Panc1 (cell line): ENCODE results near the gene FAM13A. TPM values are rescaled to one million over a fixed set of nuclear protein-coding genes. Genes with fewer than 3 reads are reported as not detected.

Experiments
- ATAC-seq: fragments of 200-7000 bp; cut with Tn5 transposase; 2 replicates; pipeline ENCODE4 v1.9.1; 2020; ENCODE audit warnings: mild to moderate bottlenecking, moderate library complexity
- BruUV-seq: library from RNA; stranded (reverse); fragments of 400-500 nt; replicated peaks from 2 replicates; lab custom pipeline; 2021; lab: Mats Ljungman, UMichigan
- CTCF ChIA-PET: fragments of 300-600 bp; sonication (Branson Sonifier 250); formaldehyde crosslinking; loops from one replicate; lab custom pipeline; 2022; ENCODE audit warnings: antibody characterized with exemption; lab: Charles Lee
- POLR2A ChIA-PET: fragments of 300-600 bp; sonication (Branson Sonifier 250); formaldehyde crosslinking; loops from one replicate; lab custom pipeline; 2022; ENCODE audit warnings: antibody characterized with exemption; lab: Charles Lee
- DNase-seq: peaks from one replicate; pipeline ENCODE4 v3.0.0-alpha.2; 2010; ENCODE audit warnings: low read depth, low spot score
- H3K27ac ChIP-seq: 2 replicates; pipeline ENCODE4 v1.5.1; 2011; ENCODE audit warnings: mild to moderate bottlenecking, low read length, inconsistent platforms
- H3K27me3 ChIP-seq: fragments of 200-500 bp; sonication (Bioruptor generic); 2 replicates; pipeline ENCODE4 v1.6.0; 2014; ENCODE audit warnings: low read length, inconsistent platforms; ENCODE audit not compliant: control insufficient read depth, insufficient read depth
- H3K36me3 ChIP-seq: fragments of 200-500 bp; sonication (Bioruptor generic); 2 replicates; pipeline ENCODE4 v1.5.1; 2014; ENCODE audit warnings: inconsistent platforms, mild to moderate bottlenecking, low read length, moderate library complexity; ENCODE audit not compliant: control insufficient read depth, insufficient read depth
- H3K4me1 ChIP-seq: 2 replicates; pipeline ENCODE4 v1.5.1; 2011; ENCODE audit warnings: inconsistent platforms, mild to moderate bottlenecking, low read length, moderate library complexity; ENCODE audit not compliant: control insufficient read depth, insufficient read depth
- H3K4me3 ChIP-seq, 2 experiments: 2 replicates each; pipeline ENCODE4 v1.5.1; 2011 to 2012; ENCODE audit warnings: low read depth in 2 of 2, low read length in 2 of 2, mild to moderate bottlenecking in 2 of 2, inconsistent platforms in 1 of 2, moderate library complexity in 1 of 2
- H3K9me3 ChIP-seq: fragments of 200-500 bp; sonication (Bioruptor generic); 2 replicates; pipeline ENCODE4 v1.5.1; 2014; ENCODE audit warnings: low read depth, mild to moderate bottlenecking, inconsistent platforms, low read length, moderate library complexity; ENCODE audit not compliant: control insufficient read depth, insufficient read depth
- CTCF ChIP-seq: fragments of 450-650 bp; IDR thresholded peaks from 2 replicates; pipeline ENCODE4 v1.5.1; 2017; ENCODE audit warnings: mild to moderate bottlenecking
- POLR2AphosphoS5 ChIP-seq: IDR thresholded peaks from 2 replicates; pipeline ENCODE4 v1.6.1; 2012; ENCODE audit warnings: mild to moderate bottlenecking, low read depth, low read length, moderate library complexity
- REST ChIP-seq, 2 experiments: IDR thresholded peaks; 2 replicates each; pipeline ENCODE4 v1.6.1; 2011 to 2012; ENCODE audit warnings: low read depth in 2 of 2, control low read depth in 1 of 2, low read length in 1 of 2, mild to moderate bottlenecking in 1 of 2, moderate library complexity in 1 of 2; ENCODE audit not compliant: insufficient read depth in 1 of 2
- SIN3A ChIP-seq: IDR thresholded peaks from 2 replicates; pipeline ENCODE4 v1.6.1; 2012; ENCODE audit warnings: low read depth, mild to moderate bottlenecking, low read length, moderate library complexity, borderline replicate concordance; ENCODE audit not compliant: insufficient read depth
- TCF7L2 ChIP-seq: IDR thresholded peaks from 2 replicates; pipeline ENCODE4 v1.6.1; 2011; ENCODE audit warnings: mild to moderate bottlenecking, low read depth, low read length, inconsistent platforms
- in situ Hi-C: cut with HindIII; loops from 2 replicates; pipeline ENCODE4 v1.10.0; 2016; ENCODE audit warnings: low sequenced_read_pairs, low pct_unique_long_range_greater_than_20kb
- intact Hi-C: fragments of 100-400 bp; cut with micrococcal nuclease; formaldehyde crosslinking; loops from one replicate; pipeline ENCODE4 v1.10.0; 2022; ENCODE audit not compliant: unreplicated experiment
- total RNA-seq: library from RNA; stranded (reverse); gene quantifications from one replicate; pipeline ENCODE4 v1.2.1, GENCODE V29; 2021; ENCODE audit not compliant: unreplicated experiment

FAM13A gene
- total RNA-seq, 1 experiment from 2014 or later: 5.8 TPM

GRCh38 chr4:88969746-88970145 is 87.2 kb downstream of the FAM13A start:
- ATAC-seq (no peak), DNase-seq (no peak)
- Histone ChIP-seq H3K4me1 (no peaks in the 10 kb centered on the region), H3K27ac (no peak overlapping the region), H3K4me3 (no peak overlapping the region), H3K27me3 (no peaks in the 10 kb centered on the region), H3K9me3 (no peaks in the 10 kb centered on the region), H3K36me3 (no peaks in the 10 kb centered on the region)
- no peak for TF ChIP-seq POLR2AphosphoS5
- TF ChIP-seq SIN3A: no peak
- no peak for TF ChIP-seq CTCF
- TF ChIP-seq REST (IDR thresholded peaks at IDR 0.05; ENCODE audit: insufficient read depth in 1 of 2, low read depth in 2 of 2, low read length in 1 of 2): no peak
- no peak for TF ChIP-seq TCF7L2
- ChIA-PET CTCF (no interaction called here), POLR2A (no interaction called here)
- BruUV-seq: no TSS peak
- intact Hi-C loops (no loop called here), in situ Hi-C loops (no loop called here)

- BruUV-seq: no TSS peak
- in situ Hi-C loops (no loop called here), intact Hi-C loops (no loop called here)
- Histone ChIP-seq H3K36me3 (no peaks in the 10 kb centered on the region), H3K27ac (no peak overlapping the region), H3K4me1 (no peaks in the 10 kb centered on the region), H3K9me3 (no peaks in the 10 kb centered on the region), H3K4me3 (no peak overlapping the region), H3K27me3 (no peaks in the 10 kb centered on the region)
- DNase-seq: no peak
- TF ChIP-seq POLR2AphosphoS5 (no peak), TCF7L2 (no peak), REST (IDR thresholded peaks at IDR 0.05; ENCODE audit: insufficient read depth in 1 of 2, low read depth in 2 of 2, low read length in 1 of 2) (no peak), CTCF (no peak), SIN3A (no peak)
- CTCF ChIA-PET: no interaction called here
- ATAC-seq: no peak
- POLR2A ChIA-PET: no interaction called here
Observed at GRCh38 chr4:88969271-88969670, 87.7 kb downstream of the FAM13A start.
